DND-41 (cell line): ENCODE results near the gene CLIC5.

ENCODE experiments used
- ATAC-seq: fragments of 200-7000 bp; cut with Tn5 transposase; 3 replicates; pipeline ENCODE4 v1.9.1; 2021; ENCODE audit warnings: low read depth; ENCODE audit not compliant: insufficient read depth
- DNase-seq: peaks from one replicate; pipeline ENCODE4 v3.0.0-alpha.2; 2020
- H2AFZ ChIP-seq: 2 replicates; pipeline ENCODE4 v1.6.0; 2012; ENCODE audit warnings: low read depth, low read length
- H3K27ac ChIP-seq: 2 replicates; pipeline ENCODE4 v1.5.1; 2012; ENCODE audit warnings: low read length, inconsistent platforms
- H3K27me3 ChIP-seq: fragments of 200-600 bp; sonication (generic); 2 replicates; pipeline ENCODE4 v1.6.0; 2012; ENCODE audit warnings: low read length, mild to moderate bottlenecking, inconsistent platforms; ENCODE audit not compliant: insufficient read depth, poor library complexity
- H3K36me3 ChIP-seq: 2 replicates; pipeline ENCODE4 v1.5.1; 2012; ENCODE audit warnings: low read length, inconsistent platforms; ENCODE audit not compliant: insufficient read depth
- H3K4me1 ChIP-seq: 2 replicates; pipeline ENCODE4 v1.5.1; 2012; ENCODE audit warnings: mild to moderate bottlenecking, low read length; ENCODE audit not compliant: insufficient read depth
- H3K4me2 ChIP-seq: 2 replicates; pipeline ENCODE4 v1.6.0; 2012; ENCODE audit warnings: mild to moderate bottlenecking, moderate library complexity, low read length, inconsistent platforms; ENCODE audit not compliant: insufficient read depth
- H3K4me3 ChIP-seq, 2 experiments: fragments of 200-600 bp in 1 of 2; shearing (Covaris generic) in 1 of 2; 2 replicates each; pipeline ENCODE4 v1.5.1; 2012 to 2016; ENCODE audit warnings: inconsistent platforms in 2 of 2, low read length in 2 of 2, mild to moderate bottlenecking in 2 of 2, low read depth in 1 of 2, moderate library complexity in 1 of 2
- H3K79me2 ChIP-seq: 2 replicates; pipeline ENCODE4 v1.6.0; 2012; ENCODE audit warnings: low read length, inconsistent platforms; ENCODE audit not compliant: insufficient read depth
- H3K9ac ChIP-seq: 2 replicates; pipeline ENCODE4 v1.6.0; 2012; ENCODE audit warnings: low read depth, mild to moderate bottlenecking, inconsistent platforms, low read length, moderate library complexity
- H3K9me3 ChIP-seq: 2 replicates; pipeline ENCODE4 v1.5.1; 2012; ENCODE audit warnings: low read length, moderate library complexity, mild to moderate bottlenecking, inconsistent platforms; ENCODE audit not compliant: insufficient read depth, severe bottlenecking
- H4K20me1 ChIP-seq: 2 replicates; pipeline ENCODE4 v1.6.0; 2012; ENCODE audit warnings: low read length; ENCODE audit not compliant: insufficient read depth
- EZH2 ChIP-seq: IDR thresholded peaks from 3 replicates; pipeline ENCODE4 v1.6.1; 2012; ENCODE audit warnings: borderline replicate concordance, low read depth, mild to moderate bottlenecking, moderate library complexity, low read length, inconsistent platforms; ENCODE audit not compliant: severe bottlenecking
- TF ChIP-seq, protein P1 (sequence below): IDR thresholded peaks from 2 replicates; pipeline ENCODE4 v1.5.1; 2012; ENCODE audit warnings: borderline replicate concordance, low read length, moderate library complexity, mild to moderate bottlenecking; ENCODE audit not compliant: poor library complexity, severe bottlenecking; ENCODE audit errors: extremely low read depth

Gene CLIC5

DNA sequence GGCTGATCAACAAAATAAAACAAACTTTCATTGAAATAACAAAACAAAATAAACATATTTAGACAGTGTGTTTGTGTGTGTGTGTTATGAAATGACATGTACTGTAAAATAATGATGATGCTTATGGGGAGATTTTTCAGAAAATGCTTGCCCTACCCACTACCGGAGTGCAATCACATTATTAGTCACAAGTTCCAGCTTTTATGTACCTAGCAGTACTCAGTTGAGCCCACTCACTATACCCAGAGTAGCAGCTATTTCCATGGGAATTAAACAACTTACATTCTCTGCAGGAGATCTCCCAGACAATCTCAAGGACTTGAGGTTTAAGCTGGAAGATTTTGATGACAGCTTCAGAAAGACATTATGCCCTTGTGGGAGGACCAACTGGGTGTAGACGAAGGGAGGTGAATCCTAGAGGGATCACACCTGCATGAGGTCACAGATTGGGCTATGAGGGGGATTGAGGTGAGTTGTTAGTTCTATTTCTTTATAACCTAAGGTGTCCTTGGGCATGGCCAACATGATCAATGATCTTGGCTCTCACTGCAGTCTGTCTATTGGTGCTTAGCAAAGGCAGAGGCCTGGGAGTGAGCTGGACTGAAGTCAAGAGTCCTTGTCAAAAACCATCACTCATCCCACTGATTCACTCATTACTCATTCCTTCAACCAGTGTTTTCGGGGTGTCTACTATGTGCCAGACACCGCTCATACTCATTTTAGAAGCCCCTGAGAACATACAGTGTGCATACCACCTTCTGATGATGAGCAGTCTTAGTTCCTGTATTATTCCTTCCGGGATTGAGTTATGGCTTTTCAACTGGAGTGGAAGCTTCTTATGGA lies 6.7 kb upstream of the CLIC5 start:
- no peaks in the 10 kb centered on the region for H4K20me1 ChIP-seq
- H3K27me3 ChIP-seq = peaks cover 3% of the 10 kb centered on the region
- TF ChIP-seq, protein P1, sequence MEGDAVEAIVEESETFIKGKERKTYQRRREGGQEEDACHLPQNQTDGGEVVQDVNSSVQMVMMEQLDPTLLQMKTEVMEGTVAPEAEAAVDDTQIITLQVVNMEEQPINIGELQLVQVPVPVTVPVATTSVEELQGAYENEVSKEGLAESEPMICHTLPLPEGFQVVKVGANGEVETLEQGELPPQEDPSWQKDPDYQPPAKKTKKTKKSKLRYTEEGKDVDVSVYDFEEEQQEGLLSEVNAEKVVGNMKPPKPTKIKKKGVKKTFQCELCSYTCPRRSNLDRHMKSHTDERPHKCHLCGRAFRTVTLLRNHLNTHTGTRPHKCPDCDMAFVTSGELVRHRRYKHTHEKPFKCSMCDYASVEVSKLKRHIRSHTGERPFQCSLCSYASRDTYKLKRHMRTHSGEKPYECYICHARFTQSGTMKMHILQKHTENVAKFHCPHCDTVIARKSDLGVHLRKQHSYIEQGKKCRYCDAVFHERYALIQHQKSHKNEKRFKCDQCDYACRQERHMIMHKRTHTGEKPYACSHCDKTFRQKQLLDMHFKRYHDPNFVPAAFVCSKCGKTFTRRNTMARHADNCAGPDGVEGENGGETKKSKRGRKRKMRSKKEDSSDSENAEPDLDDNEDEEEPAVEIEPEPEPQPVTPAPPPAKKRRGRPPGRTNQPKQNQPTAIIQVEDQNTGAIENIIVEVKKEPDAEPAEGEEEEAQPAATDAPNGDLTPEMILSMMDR = no peak
- no peak for TF ChIP-seq EZH2
- ATAC-seq = no peak
- H3K4me1 ChIP-seq = no peaks in the 10 kb centered on the region
- DNase-seq = no peak
- no peaks in the 10 kb centered on the region for H3K36me3 ChIP-seq
- no peak overlapping the region for H3K4me3 ChIP-seq
- H3K79me2 ChIP-seq = no peaks in the 10 kb centered on the region
- no peak overlapping the region for H3K9ac ChIP-seq
- no peak overlapping the region for H3K27ac ChIP-seq
- H3K9me3 ChIP-seq = no peaks in the 10 kb centered on the region
- no peak overlapping the region for H3K4me2 ChIP-seq
- H2AFZ ChIP-seq = no peak overlapping the region

DNA sequence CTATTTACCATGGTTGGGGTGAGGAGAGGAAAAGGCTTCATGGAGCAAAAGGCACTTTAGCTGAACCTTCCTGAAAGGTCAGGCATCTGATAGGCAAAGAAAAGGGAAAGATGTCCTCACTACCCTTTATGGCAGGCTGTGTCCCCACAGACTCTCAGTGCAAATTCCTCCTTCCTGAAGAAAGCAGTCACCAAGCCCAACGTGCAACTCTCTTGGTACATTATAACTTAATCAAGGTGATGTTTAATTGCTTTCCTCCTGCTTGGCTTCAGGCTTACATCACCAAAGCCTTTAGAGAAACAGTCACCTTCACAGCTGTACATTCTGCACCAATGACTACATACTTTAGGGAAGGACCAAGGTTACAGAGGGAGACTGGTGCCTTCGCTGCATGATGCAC lies 2.1 kb upstream of the CLIC5 start:
- H3K36me3 ChIP-seq = no peaks in the 10 kb centered on the region
- no peak for DNase-seq
- no peak for ATAC-seq
- no peak overlapping the region for H3K27ac ChIP-seq
- TF ChIP-seq, protein P1 = no peak
- TF ChIP-seq EZH2 = no peak
- H3K4me1 ChIP-seq = no peaks in the 10 kb centered on the region
- H4K20me1 ChIP-seq = no peaks in the 10 kb centered on the region
- H3K79me2 ChIP-seq = no peaks in the 10 kb centered on the region
- H3K4me2 ChIP-seq = no peak overlapping the region
- no peak overlapping the region for H2AFZ ChIP-seq
- H3K4me3 ChIP-seq = no peak overlapping the region
- H3K9ac ChIP-seq = no peak overlapping the region
- no peaks in the 10 kb centered on the region for H3K9me3 ChIP-seq
- H3K27me3 ChIP-seq = no peaks in the 10 kb centered on the region

DNA sequence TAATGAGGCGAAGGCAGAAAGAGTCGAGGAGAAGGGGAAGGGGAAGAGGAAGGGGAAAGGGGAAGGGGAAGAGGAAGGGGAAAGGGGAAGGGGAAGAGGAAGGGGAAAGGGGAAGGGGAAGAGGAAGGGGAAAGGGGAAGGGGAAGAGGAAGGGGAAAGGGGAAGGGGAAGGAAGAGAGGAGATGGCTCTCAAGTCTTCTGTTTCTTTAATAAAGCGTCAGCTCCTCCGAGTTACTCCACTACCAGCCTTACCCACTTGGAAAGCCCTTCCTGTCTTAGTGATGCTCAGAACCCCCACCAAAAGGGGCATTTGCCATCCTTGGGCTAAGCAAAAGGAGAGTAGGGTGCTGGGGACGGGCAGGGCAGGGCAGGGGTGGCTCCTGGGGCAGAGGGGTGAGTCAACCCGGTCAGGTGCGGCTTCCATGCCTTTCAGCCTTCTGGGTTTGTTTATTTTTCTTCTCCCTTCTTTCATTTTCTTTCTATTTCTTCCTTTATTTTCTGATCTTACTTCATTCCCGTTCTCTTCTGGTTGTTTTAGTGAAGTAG lies 476 bp upstream of the CLIC5 start:
- TF ChIP-seq, protein P1 = no peak
- TF ChIP-seq EZH2 = no peak
- H3K9me3 ChIP-seq = no peaks in the 10 kb centered on the region
- no peaks in the 10 kb centered on the region for H4K20me1 ChIP-seq
- ATAC-seq (no peak), DNase-seq (no peak)
- no peaks in the 10 kb centered on the region for H3K79me2 ChIP-seq
- no peak overlapping the region for H3K9ac ChIP-seq
- H3K27me3 ChIP-seq = no peaks in the 10 kb centered on the region
- H3K4me3 ChIP-seq = no peak overlapping the region
- H2AFZ ChIP-seq = no peak overlapping the region
- peaks cover 8% of the 10 kb centered on the region for H3K4me1 ChIP-seq
- H3K36me3 ChIP-seq = no peaks in the 10 kb centered on the region
- H3K27ac ChIP-seq = no peak overlapping the region
- H3K4me2 ChIP-seq = no peak overlapping the region
